GM18505 (cell line): ENCODE data around the gene ZNF490.
"Not testable (repeated sequence)": the region's sequence is repeated elsewhere in the genome, so short reads cannot be mapped to it uniquely, and the experiment has no call there.

Experiments used
- ATAC-seq: cut with Tn5 transposase; IDR thresholded peaks from one replicate; pipeline ENCODE4 v1.9.1; 2021; ENCODE audit not compliant: unreplicated experiment
- POLR2A ChIP-seq: IDR thresholded peaks from 4 replicates; pipeline ENCODE4 v1.6.1; 2011; ENCODE audit warnings: borderline replicate concordance; ENCODE audit not compliant: insufficient read depth, insufficient read length; ENCODE audit errors: extremely low read depth

The ZNF490 gene

GRCh38 chr19:12638611-12639182 is 28.1 kb upstream of the ZNF490 start:
- ATAC-seq, result no peak
- TF ChIP-seq POLR2A, result no peak

GRCh38 chr19:12636631-12637030 is 26.0 kb upstream of the ZNF490 start:
- ATAC-seq, result no peak
- no peak for TF ChIP-seq POLR2A

GRCh38 chr19:12629215-12629614 is 18.6 kb upstream of the ZNF490 start:
- no peak for TF ChIP-seq POLR2A
- ATAC-seq, result no peak

- TF ChIP-seq POLR2A, result no peak
- ATAC-seq, result no peak
Observed at GRCh38 chr19:12628040-12629022, 17.7 kb upstream of the ZNF490 start.

- no peak for TF ChIP-seq POLR2A
- no peak for ATAC-seq
Observed at GRCh38 chr19:12626958-12627357, 16.3 kb upstream of the ZNF490 start.

GRCh38 chr19:12623361-12624031 is 12.9 kb upstream of the ZNF490 start:
- no peak for TF ChIP-seq POLR2A
- no peak for ATAC-seq

GRCh38 chr19:12621253-12622024 is 10.8 kb upstream of the ZNF490 start:
- ATAC-seq, result not testable (repeated sequence)

- no peak for TF ChIP-seq POLR2A
Observed at GRCh38 chr19:12617646-12618045, 7.0 kb upstream of the ZNF490 start.

GRCh38 chr19:12611361-12611699 is 717 bp upstream of the ZNF490 start:
- no peak for TF ChIP-seq POLR2A
- no peak for ATAC-seq

More at GRCh38 chr19:12617646-12618045, 7.0 kb upstream of the ZNF490 start:
- ATAC-seq, result no peak

- ATAC-seq, result no peak
- TF ChIP-seq POLR2A, result no peak
Observed at GRCh38 chr19:12607631-12608030, 3.0 kb downstream of the ZNF490 start.

- no peak for TF ChIP-seq POLR2A
- ATAC-seq, result no peak
Observed at GRCh38 chr19:12606796-12607195, 3.8 kb downstream of the ZNF490 start.

GRCh38 chr19:12603714-12604113 is 6.9 kb downstream of the ZNF490 start:
- no peak for TF ChIP-seq POLR2A
- no peak for ATAC-seq

GRCh38 chr19:12597594-12597993 is 13.0 kb downstream of the ZNF490 start:
- TF ChIP-seq POLR2A, result no peak
- ATAC-seq, result no peak

GRCh38 chr19:12596927-12597548 is 13.6 kb downstream of the ZNF490 start:
- ATAC-seq, result no peak
- no peak for TF ChIP-seq POLR2A
